GM12875 (cell line): ENCODE results near the gene ACBD4.

ENCODE experiments used
- H3K4me3 ChIP-seq: one replicate; pipeline ENCODE4 v1.5.1; 2011; ENCODE audit warnings: low read depth, low read length, control low read depth
- CTCF ChIP-seq: IDR thresholded peaks from 2 replicates; pipeline ENCODE4 v1.5.1; 2011; ENCODE audit warnings: low read depth, mild to moderate bottlenecking, control low read depth, inconsistent platforms, low read length, moderate library complexity, borderline replicate concordance; ENCODE audit not compliant: insufficient read depth

ACBD4 gene

DNA sequence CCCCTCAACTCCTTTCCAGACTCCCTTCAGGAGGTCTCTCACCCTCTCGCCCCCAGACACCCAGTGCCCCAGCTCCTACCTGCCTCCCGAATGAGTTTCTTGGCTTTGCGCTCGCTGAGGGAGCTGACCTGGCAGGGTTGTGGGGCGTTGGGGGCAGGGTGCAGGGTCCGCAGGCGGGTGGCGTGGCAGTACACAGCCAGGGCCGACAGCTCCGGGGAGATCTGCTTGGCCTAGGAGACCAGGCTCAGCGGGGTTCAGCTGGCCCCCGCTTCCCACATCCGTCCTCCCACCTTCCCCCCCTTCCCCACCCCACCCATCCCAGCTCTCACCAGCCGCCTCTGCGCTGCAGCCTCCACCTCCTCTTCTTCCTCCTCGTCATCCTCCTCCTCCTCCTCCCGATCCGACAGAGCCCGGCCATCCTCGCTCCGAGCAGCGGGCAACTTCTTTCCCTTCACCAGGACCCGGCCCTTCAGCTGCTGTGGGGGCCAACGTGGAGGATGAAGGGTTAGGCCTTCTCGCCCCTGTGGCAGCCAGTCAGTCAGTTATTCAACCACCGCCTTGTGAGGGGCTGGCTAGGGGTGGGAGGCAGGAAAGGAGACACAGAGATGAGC is 20.4 kb upstream of the ACBD4 start:
- no peak overlapping the region for H3K4me3 ChIP-seq
- no peak for TF ChIP-seq CTCF

DNA sequence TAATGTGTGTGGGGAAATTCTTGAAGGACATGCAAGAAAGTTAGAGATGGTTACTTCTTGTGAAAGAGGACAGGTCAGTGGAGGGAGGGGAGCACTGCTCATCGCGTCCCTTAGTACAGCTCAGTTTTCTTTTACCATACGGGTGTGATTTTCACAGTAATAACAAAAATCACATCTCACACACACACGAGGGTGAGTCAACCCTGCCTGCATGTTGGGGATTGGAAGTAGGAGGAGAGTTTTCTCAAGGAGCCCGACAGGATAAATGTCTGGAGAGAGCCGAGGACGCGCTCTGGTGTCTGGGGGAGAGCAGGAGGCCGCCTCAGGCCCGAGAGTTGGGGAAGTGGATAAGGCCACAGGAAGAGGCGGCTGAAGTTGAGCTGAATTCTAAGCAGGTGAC is 19.6 kb upstream of the ACBD4 start:
- no peak overlapping the region for H3K4me3 ChIP-seq
- no peak for TF ChIP-seq CTCF

GRCh38 chr17:45116434-45117016 is 19.0 kb upstream of the ACBD4 start:
- TF ChIP-seq CTCF: no peak
- no peak overlapping the region for H3K4me3 ChIP-seq

DNA sequence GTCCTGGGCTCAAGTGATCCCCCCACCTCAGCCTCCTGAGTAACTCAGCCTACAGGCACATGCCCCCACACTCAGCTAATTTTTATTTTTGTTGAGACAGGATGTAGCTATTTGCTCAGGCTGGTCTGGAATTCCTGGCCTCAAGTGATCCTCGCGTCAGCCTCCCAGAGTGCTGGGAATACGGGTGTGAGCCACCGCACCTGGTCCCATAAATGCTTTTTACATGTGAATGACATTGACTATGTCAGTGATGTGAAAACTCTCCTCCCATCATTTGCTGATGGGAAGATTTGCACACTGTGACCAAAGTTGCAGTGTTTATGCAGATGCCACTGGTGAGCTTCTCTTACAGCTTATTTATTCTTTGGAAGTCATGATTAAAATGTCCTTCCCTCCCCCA is 18.2 kb upstream of the ACBD4 start:
- no peak overlapping the region for H3K4me3 ChIP-seq
- TF ChIP-seq CTCF: no peak

GRCh38 chr17:45117848-45118646 is 17.4 kb upstream of the ACBD4 start:
- no peak for TF ChIP-seq CTCF
- H3K4me3 ChIP-seq: no peak overlapping the region

DNA sequence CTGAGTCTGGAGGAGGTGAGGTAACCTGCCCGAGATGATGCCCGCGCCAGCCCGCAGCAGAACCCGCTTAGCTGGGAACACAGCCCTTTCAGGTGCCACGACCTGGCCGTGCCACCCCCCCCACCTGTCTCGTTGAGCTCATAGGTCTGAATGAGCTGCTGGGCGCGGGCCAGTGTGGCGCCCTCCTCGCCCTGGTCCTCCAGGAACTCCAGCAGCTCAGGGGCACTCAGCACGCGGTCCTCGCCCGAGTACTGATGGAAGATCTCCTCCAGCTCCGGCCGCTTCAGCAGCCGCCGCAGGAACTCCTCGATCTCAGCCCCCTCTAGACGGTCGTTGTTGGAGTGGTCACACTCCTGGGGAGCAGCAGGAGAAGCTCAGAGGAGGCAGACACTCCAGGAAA is 16.8 kb upstream of the ACBD4 start:
- no peak for TF ChIP-seq CTCF
- no peak overlapping the region for H3K4me3 ChIP-seq

GRCh38 chr17:45119964-45120363 is 15.5 kb upstream of the ACBD4 start:
- no peak overlapping the region for H3K4me3 ChIP-seq
- TF ChIP-seq CTCF: no peak
